Measurements from ENCODE around the gene KRTAP21-1.

The KRTAP21-1 gene

GRCh38 chr21:30719401-30719800, 35.8 kb downstream of the KRTAP21-1 start:
- Histone ChIP-seq H3K9ac (ENCODE audit: low read length) (no peak overlapping the region), H3K36me3 (ENCODE audit: control insufficient read depth, insufficient read depth, low read length) (no peaks in the 10 kb centered on the region), H3K27me3 (ENCODE audit: control insufficient read depth, insufficient read depth, low read length) (no peaks in the 10 kb centered on the region), H3K4me3 (ENCODE audit: low read depth, low read length) (no peak overlapping the region), H3K4me1 (ENCODE audit: control insufficient read depth, insufficient read depth, low read length) (no peaks in the 10 kb centered on the region), H3K27ac (ENCODE audit: low read depth, low read length) (no peak overlapping the region), H3K9me3 (ENCODE audit: control insufficient read depth, insufficient read depth, low read depth, low read length) (no peaks in the 10 kb centered on the region)

- Histone ChIP-seq H3K9me3 (ENCODE audit: control insufficient read depth, insufficient read depth, low read depth, low read length) (no peaks in the 10 kb centered on the region), H3K9ac (ENCODE audit: low read length) (no peak within 1 kb of the TSS), H3K27ac (ENCODE audit: low read depth, low read length) (no peak within 1 kb of the TSS), H3K4me1 (ENCODE audit: control insufficient read depth, insufficient read depth, low read length) (no peaks in the 10 kb centered on the region), H3K27me3 (ENCODE audit: control insufficient read depth, insufficient read depth, low read length) (no peaks in the 10 kb centered on the region), H3K36me3 (ENCODE audit: control insufficient read depth, insufficient read depth, low read length) (no peaks in the 10 kb centered on the region), H3K4me3 (ENCODE audit: low read depth, low read length) (no peak within 1 kb of the TSS)
Observed at GRCh38 chr21:30718239-30718909, 36.9 kb downstream of the KRTAP21-1 start, which contains the start of gene KRTAP21-3. Gene KRTAP21-3 (minus strand): TSS chr21:30718777. CDS start chr21:30718759, 18 bp downstream.

GRCh38 chr21:30717105-30717504, 38.1 kb downstream of the KRTAP21-1 start:
- no peak overlapping the region for H3K9ac ChIP-seq (ENCODE audit: low read length)
- H3K36me3 ChIP-seq (ENCODE audit: control insufficient read depth, insufficient read depth, low read length), result no peaks in the 10 kb centered on the region
- no peak overlapping the region for H3K27ac ChIP-seq (ENCODE audit: low read depth, low read length)
- H3K4me1 ChIP-seq (ENCODE audit: control insufficient read depth, insufficient read depth, low read length), result no peaks in the 10 kb centered on the region
- H3K4me3 ChIP-seq (ENCODE audit: low read depth, low read length), result no peak overlapping the region
- H3K27me3 ChIP-seq (ENCODE audit: control insufficient read depth, insufficient read depth, low read length), result no peaks in the 10 kb centered on the region
- H3K9me3 ChIP-seq (ENCODE audit: control insufficient read depth, insufficient read depth, low read depth, low read length), result no peaks in the 10 kb centered on the region; the same call in 1 of the 2 replicates

- H3K27me3 ChIP-seq (ENCODE audit: control insufficient read depth, insufficient read depth, low read length), result no peaks in the 10 kb centered on the region
- no peaks in the 10 kb centered on the region; the same call in 1 of the 2 replicates for H3K9me3 ChIP-seq (ENCODE audit: control insufficient read depth, insufficient read depth, low read depth, low read length)
Observed at GRCh38 chr21:30714946-30715345, 40.3 kb downstream of the KRTAP21-1 start.

GRCh38 chr21:30714456-30714855, 40.8 kb downstream of the KRTAP21-1 start:
- Histone ChIP-seq H3K9me3 (ENCODE audit: control insufficient read depth, insufficient read depth, low read depth, low read length) (no peaks in the 10 kb centered on the region; the same call in 1 of the 2 replicates), H3K27ac (ENCODE audit: low read depth, low read length) (no peak overlapping the region), H3K27me3 (ENCODE audit: control insufficient read depth, insufficient read depth, low read length) (no peaks in the 10 kb centered on the region), H3K36me3 (ENCODE audit: control insufficient read depth, insufficient read depth, low read length) (no peaks in the 10 kb centered on the region), H3K4me3 (ENCODE audit: low read depth, low read length) (no peak overlapping the region), H3K9ac (ENCODE audit: low read length) (no peak overlapping the region), H3K4me1 (ENCODE audit: control insufficient read depth, insufficient read depth, low read length) (no peaks in the 10 kb centered on the region)

More at GRCh38 chr21:30714946-30715345, 40.3 kb downstream of the KRTAP21-1 start:
- no peaks in the 10 kb centered on the region for H3K4me1 ChIP-seq (ENCODE audit: control insufficient read depth, insufficient read depth, low read length)
- no peak overlapping the region for H3K9ac ChIP-seq (ENCODE audit: low read length)
- no peaks in the 10 kb centered on the region for H3K36me3 ChIP-seq (ENCODE audit: control insufficient read depth, insufficient read depth, low read length)
- no peak overlapping the region for H3K27ac ChIP-seq (ENCODE audit: low read depth, low read length)
- no peak overlapping the region for H3K4me3 ChIP-seq (ENCODE audit: low read depth, low read length)

GRCh38 chr21:30713766-30714165, 41.5 kb downstream of the KRTAP21-1 start:
- Histone ChIP-seq H3K36me3 (ENCODE audit: control insufficient read depth, insufficient read depth, low read length) (no peaks in the 10 kb centered on the region), H3K9me3 (ENCODE audit: control insufficient read depth, insufficient read depth, low read depth, low read length) (no peaks in the 10 kb centered on the region; the same call in 1 of the 2 replicates), H3K9ac (ENCODE audit: low read length) (no peak overlapping the region), H3K27me3 (ENCODE audit: control insufficient read depth, insufficient read depth, low read length) (no peaks in the 10 kb centered on the region), H3K27ac (ENCODE audit: low read depth, low read length) (no peak overlapping the region), H3K4me1 (ENCODE audit: control insufficient read depth, insufficient read depth, low read length) (no peaks in the 10 kb centered on the region), H3K4me3 (ENCODE audit: low read depth, low read length) (no peak overlapping the region)

- no peak overlapping the region for H3K27ac ChIP-seq (ENCODE audit: low read depth, low read length)
- H3K27me3 ChIP-seq (ENCODE audit: control insufficient read depth, insufficient read depth, low read length), result no peaks in the 10 kb centered on the region
- H3K4me3 ChIP-seq (ENCODE audit: low read depth, low read length), result no peak overlapping the region
- no peaks in the 10 kb centered on the region; the same call in 1 of the 2 replicates for H3K9me3 ChIP-seq (ENCODE audit: control insufficient read depth, insufficient read depth, low read depth, low read length)
- no peaks in the 10 kb centered on the region for H3K36me3 ChIP-seq (ENCODE audit: control insufficient read depth, insufficient read depth, low read length)
- no peak overlapping the region for H3K9ac ChIP-seq (ENCODE audit: low read length)
- no peaks in the 10 kb centered on the region for H3K4me1 ChIP-seq (ENCODE audit: control insufficient read depth, insufficient read depth, low read length)
Observed at GRCh38 chr21:30710499-30710898, 44.7 kb downstream of the KRTAP21-1 start.

GRCh38 chr21:30707409-30707808, 47.8 kb downstream of the KRTAP21-1 start:
- no peaks in the 10 kb centered on the region for H3K36me3 ChIP-seq (ENCODE audit: control insufficient read depth, insufficient read depth, low read length)
- no peaks in the 10 kb centered on the region for H3K4me1 ChIP-seq (ENCODE audit: control insufficient read depth, insufficient read depth, low read length)
- no peak overlapping the region for H3K4me3 ChIP-seq (ENCODE audit: low read depth, low read length)
- H3K9me3 ChIP-seq (ENCODE audit: control insufficient read depth, insufficient read depth, low read depth, low read length), result no peaks in the 10 kb centered on the region; the same call in 1 of the 2 replicates
- H3K9ac ChIP-seq (ENCODE audit: low read length), result no peak overlapping the region
- H3K27ac ChIP-seq (ENCODE audit: low read depth, low read length), result no peak overlapping the region
- H3K27me3 ChIP-seq (ENCODE audit: control insufficient read depth, insufficient read depth, low read length), result no peaks in the 10 kb centered on the region

All from HUES6 (cell line).